H9 (cell line): ENCODE results near the gene B3GNT5. TPM values are rescaled to one million over a fixed set of nuclear protein-coding genes. Genes with fewer than 3 reads are reported as not detected.

Experiments
- DNase-seq: peaks from one replicate; pipeline ENCODE4 v3.0.0-alpha.2; 2017
- H2AFZ ChIP-seq: one replicate; pipeline ENCODE4 v1.6.1; 2013; ENCODE audit warnings: mild to moderate bottlenecking, low read length, control low read depth, moderate library complexity
- H2AK5ac ChIP-seq: 2 replicates; pipeline ENCODE4 v1.6.1; 2013; ENCODE audit warnings: low read length, control low read depth, mixed read lengths; ENCODE audit not compliant: insufficient read length
- H2BK120ac ChIP-seq: one replicate; pipeline ENCODE4 v1.6.1; 2013; ENCODE audit warnings: low read depth, mild to moderate bottlenecking, low read length, control low read depth, inconsistent platforms; ENCODE audit not compliant: poor library complexity, severe bottlenecking
- H2BK12ac ChIP-seq: 2 replicates; pipeline ENCODE4 v1.6.1; 2013; ENCODE audit warnings: low read length, control low read depth, mixed read lengths, low read depth; ENCODE audit not compliant: insufficient read length
- H2BK15ac ChIP-seq: 2 replicates; pipeline ENCODE4 v1.6.1; 2013; ENCODE audit warnings: low read depth, low read length, control low read depth
- H2BK20ac ChIP-seq: one replicate; pipeline ENCODE4 v1.6.1; 2013; ENCODE audit warnings: low read depth, mild to moderate bottlenecking, low read length, control low read depth, inconsistent platforms; ENCODE audit not compliant: poor library complexity, severe bottlenecking
- H2BK5ac ChIP-seq: 2 replicates; pipeline ENCODE4 v1.6.1; 2013; ENCODE audit warnings: low read length, control low read depth, mixed read lengths; ENCODE audit not compliant: insufficient read length
- H3K14ac ChIP-seq: 2 replicates; pipeline ENCODE4 v1.6.1; 2013; ENCODE audit warnings: low read length, control low read depth; ENCODE audit not compliant: insufficient read depth
- H3K18ac ChIP-seq: 2 replicates; pipeline ENCODE4 v1.6.1; 2013; ENCODE audit warnings: low read depth, mild to moderate bottlenecking, mixed read lengths, low read length, control low read depth; ENCODE audit not compliant: insufficient read length
- H3K23ac ChIP-seq: 2 replicates; pipeline ENCODE4 v1.6.1; 2013; ENCODE audit warnings: low read length, control low read depth, mixed read lengths, low read depth; ENCODE audit not compliant: insufficient read length
- H3K23me2 ChIP-seq: 2 replicates; pipeline ENCODE4 v1.6.1; 2013; ENCODE audit warnings: low read depth, mild to moderate bottlenecking, mixed read lengths, low read length, control low read depth; ENCODE audit not compliant: insufficient read length, poor library complexity, severe bottlenecking
- H3K27ac ChIP-seq: 2 replicates; pipeline ENCODE4 v1.5.1; 2013; ENCODE audit warnings: low read length, control low read depth, mixed read lengths, low read depth; ENCODE audit not compliant: insufficient read length
- H3K27me3 ChIP-seq: 2 replicates; pipeline ENCODE4 v1.6.1; 2013; ENCODE audit warnings: low read length, control low read depth, inconsistent platforms; ENCODE audit not compliant: insufficient read depth
- H3K4ac ChIP-seq: 2 replicates; pipeline ENCODE4 v1.6.1; 2013; ENCODE audit warnings: low read depth, mild to moderate bottlenecking, control low read depth, inconsistent platforms, low read length, moderate library complexity
- H3K4me1 ChIP-seq: 2 replicates; pipeline ENCODE4 v1.6.1; 2013; ENCODE audit warnings: low read length, control low read depth, inconsistent platforms; ENCODE audit not compliant: insufficient read depth
- H3K4me2 ChIP-seq: 2 replicates; pipeline ENCODE4 v1.6.1; 2013; ENCODE audit warnings: low read length, control low read depth, mixed read lengths; ENCODE audit not compliant: insufficient read length, insufficient read depth
- H3K56ac ChIP-seq: 2 replicates; pipeline ENCODE4 v1.6.1; 2013; ENCODE audit warnings: low read depth, mild to moderate bottlenecking, mixed read lengths, low read length, control low read depth; ENCODE audit not compliant: insufficient read length
- H3K79me1 ChIP-seq: 2 replicates; pipeline ENCODE4 v1.6.1; 2013; ENCODE audit warnings: low read depth, mild to moderate bottlenecking, moderate library complexity, low read length, control low read depth, inconsistent platforms; ENCODE audit not compliant: insufficient read depth, poor library complexity, severe bottlenecking
- H3K79me2 ChIP-seq: 2 replicates; pipeline ENCODE4 v1.6.1; 2013; ENCODE audit warnings: low read length, control low read depth, inconsistent platforms; ENCODE audit not compliant: insufficient read depth
- H3K9ac ChIP-seq: 2 replicates; pipeline ENCODE4 v1.6.1; 2013; ENCODE audit warnings: low read length, control low read depth, mixed read lengths; ENCODE audit not compliant: insufficient read length; ENCODE audit errors: extremely low read depth
- H3K9me3 ChIP-seq: one replicate; pipeline ENCODE4 v1.6.1; 2013; ENCODE audit warnings: low read depth, low read length, inconsistent platforms; ENCODE audit not compliant: control insufficient read depth
- H3T11ph ChIP-seq: one replicate; pipeline ENCODE4 v1.6.1; 2013; ENCODE audit warnings: mild to moderate bottlenecking, low read length, control low read depth, inconsistent platforms
- H4K20me1 ChIP-seq: one replicate; pipeline ENCODE4 v1.6.1; 2013; ENCODE audit not compliant: control insufficient read depth, insufficient read length, insufficient read depth
- H4K5ac ChIP-seq: 2 replicates; pipeline ENCODE4 v1.6.1; 2013; ENCODE audit warnings: low read depth, mild to moderate bottlenecking, mixed read lengths, low read length, control low read depth; ENCODE audit not compliant: insufficient read length
- H4K8ac ChIP-seq: replicated peaks from 2 replicates; pipeline ENCODE4 v1.6.1; 2013; ENCODE audit warnings: low read length, control low read depth, mixed read lengths, low read depth; ENCODE audit not compliant: insufficient read length
- H4K91ac ChIP-seq: 2 replicates; pipeline ENCODE4 v1.6.1; 2013; ENCODE audit warnings: low read depth, mild to moderate bottlenecking, moderate library complexity, mixed read lengths, low read length, control low read depth; ENCODE audit not compliant: insufficient read length
- H3K27ac Mint-ChIP-seq, 3 experiments: 2 replicates in 2 of 3; 3 replicates in 1 of 3; pipeline ENCODE4 v1.8.0; 2020 to 2021; ENCODE audit warnings: mixed read lengths in 3 of 3, mild to moderate bottlenecking in 1 of 3, moderate library complexity in 1 of 3
- H3K27me3 Mint-ChIP-seq: 2 replicates; pipeline ENCODE4 v1.8.0; 2021; ENCODE audit warnings: low read depth, mild to moderate bottlenecking, moderate library complexity, mixed read lengths
- H3K36me3 Mint-ChIP-seq, 3 experiments: 2 replicates in 2 of 3; 3 replicates in 1 of 3; pipeline ENCODE4 v1.8.0; 2020 to 2021; ENCODE audit warnings: low read depth in 3 of 3, mixed read lengths in 3 of 3; ENCODE audit not compliant: insufficient read depth in 1 of 3
- H3K4me1 Mint-ChIP-seq, 2 experiments: 2 replicates each; pipeline ENCODE4 v1.8.0; 2020; ENCODE audit warnings: mixed read lengths in 2 of 2
- H3K4me3 Mint-ChIP-seq, 2 experiments: 2 replicates in 1 of 2; 3 replicates in 1 of 2; pipeline ENCODE4 v1.8.0; 2020 to 2021; ENCODE audit warnings: mild to moderate bottlenecking in 2 of 2, mixed read lengths in 2 of 2, moderate library complexity in 1 of 2
- H3K9me3 Mint-ChIP-seq, 2 experiments: 2 replicates in 1 of 2; 3 replicates in 1 of 2; pipeline ENCODE4 v1.8.0; 2020; ENCODE audit warnings: mild to moderate bottlenecking in 2 of 2, mixed read lengths in 2 of 2, moderate library complexity in 1 of 2
- CTCF ChIP-seq: fragments of 200-600 bp; sonication (generic); conservative IDR thresholded peaks from 3 replicates; pipeline ENCODE4 v1.8.0; 2021; ENCODE audit warnings: antibody characterized with exemption, mild to moderate bottlenecking
- WGBS: extraction: QIAGEN DNeasy Blood & Tissue Kit; methylation state at CpG from one replicate; pipeline ENCODE4 v1.1.7; 2013; ENCODE audit warnings: missing lambda C conversion rate, low lambda C conversion rate, mixed read lengths; ENCODE audit not compliant: insufficient read length; ENCODE audit errors: extremely low coverage; 5-methylcytosine and 5-hydroxymethylcytosine counted together
- total RNA-seq: library from RNA; stranded (reverse); gene quantifications from 2 replicates; pipeline ENCODE4 v1.2.1, GENCODE V29; 2021

Gene B3GNT5
- total RNA-seq, 1 experiment from 2014 or later = 7.3 TPM

- no peak overlapping the region for H3K23ac ChIP-seq
- peaks cover 6% of the 10 kb centered on the region; the same call in 1 of the 2 replicates for H3K27me3 Mint-ChIP-seq
- H2BK20ac ChIP-seq = no peak overlapping the region
- H2AK5ac ChIP-seq = no peak overlapping the region
- no peak overlapping the region for H3K18ac ChIP-seq
- DNase-seq = no peak
- H3K27ac Mint-ChIP-seq = no peak overlapping the region
- H3K4me1 Mint-ChIP-seq = no peaks in the 10 kb centered on the region
- no peak overlapping the region for H3K4me2 ChIP-seq
- H3K9ac ChIP-seq = no peak overlapping the region
- H3K27ac ChIP-seq = no peak overlapping the region
- no peak overlapping the region for H4K5ac ChIP-seq
- no peak overlapping the region for H3K4ac ChIP-seq
- no peaks in the 10 kb centered on the region for H3K27me3 ChIP-seq
- no peaks in the 10 kb centered on the region for H3K79me2 ChIP-seq
- no peak overlapping the region for H4K91ac ChIP-seq
- H3K23me2 ChIP-seq = no peaks in the 10 kb centered on the region
- no peak overlapping the region for H3K56ac ChIP-seq
- H3K9me3 ChIP-seq = peaks cover 8% of the 10 kb centered on the region
- H2BK15ac ChIP-seq = no peak overlapping the region
- H2BK5ac ChIP-seq = no peak overlapping the region
- no peak overlapping the region for H4K8ac ChIP-seq
- WGBS = no CpG with 5 or more reads among the region's 5 CpGs
- H3K14ac ChIP-seq = no peak overlapping the region
- H2BK120ac ChIP-seq = no peak overlapping the region
- no peak overlapping the region for H2BK12ac ChIP-seq
- H3K79me1 ChIP-seq = no peaks in the 10 kb centered on the region
- no peak overlapping the region for H3K4me3 Mint-ChIP-seq
- TF ChIP-seq CTCF = no peak
- no peaks in the 10 kb centered on the region for H4K20me1 ChIP-seq
- H3K9me3 Mint-ChIP-seq = peaks cover 27 to 32% of the 10 kb centered on the region in 2 experiments
- H3K36me3 Mint-ChIP-seq = peaks cover 19 to 31% (median 22%) of the 10 kb centered on the region in 3 experiments
- H3T11ph ChIP-seq = no peak overlapping the region
- no peak overlapping the region for H2AFZ ChIP-seq
- no peaks in the 10 kb centered on the region for H3K4me1 ChIP-seq
Measured at GRCh38 chr3:183239046-183239445, 14.0 kb upstream of the B3GNT5 start.
